T-cell (primary cell): ENCODE data around the gene DCAF8L1. TPM values are rescaled to one million over a fixed set of nuclear protein-coding genes. Genes with fewer than 3 reads are reported as not detected.

Experiments
- ATAC-seq, 4 experiments: fragments of 200-7000 bp in 3 of 4; fragments of 150-1000 bp in 1 of 4; cut with Tn5 transposase; replicated peaks in 1 of 4; 1 replicate in 3 of 4; 2 replicates in 1 of 4; pipeline ENCODE4 v1.10.0; 2021; ENCODE audit warnings: moderate library complexity in 3 of 4, mild to moderate bottlenecking in 2 of 4, moderate number of reproducible peaks in 1 of 4
- CTCF ChIA-PET, 2 donors: fragments of 300-600 bp; sonication (Branson Sonifier 250); formaldehyde crosslinking; loops; one replicate each; lab custom pipeline; 2022; ENCODE audit warnings: antibody characterized with exemption in 2 of 2; lab: Charles Lee
- POLR2A ChIA-PET, 2 donors: fragments of 300-600 bp; sonication (Branson Sonifier 250); formaldehyde crosslinking; loops; one replicate each; lab custom pipeline; 2022; ENCODE audit warnings: antibody characterized with exemption in 2 of 2; lab: Charles Lee
- DNase-seq, 35 experiments: peaks; one replicate each; pipeline versions ENCODE4 v3.0.0 to v3.0.0-alpha.2; 2013 to 2023
- H3K27ac ChIP-seq: one replicate; pipeline ENCODE4 v1.5.1; 2013; ENCODE audit warnings: low read length
- H3K27me3 ChIP-seq, 2 experiments: replicated peaks in 1 of 2; 1 replicate in 1 of 2; 2 replicates in 1 of 2; pipeline versions ENCODE4 v1.6.1 to v1.7.0; 2013; ENCODE audit warnings: low read length in 1 of 2, mixed read lengths in 1 of 2; ENCODE audit not compliant: control insufficient read depth in 2 of 2, insufficient read depth in 2 of 2; ENCODE audit errors: extremely low read depth in 1 of 2
- H3K36me3 ChIP-seq, 2 donors: 1 replicate in 1 of 2; 2 replicates in 1 of 2; pipeline versions ENCODE4 v1.6.1 to v1.7.0; 2013; ENCODE audit warnings: low read length in 1 of 2; ENCODE audit not compliant: control insufficient read depth in 2 of 2, insufficient read depth in 1 of 2; ENCODE audit errors: extremely low read depth in 1 of 2
- H3K4me1 ChIP-seq, 2 experiments: 1 replicate in 1 of 2; 2 replicates in 1 of 2; pipeline versions ENCODE4 v1.6.1 to v1.7.0; 2013; ENCODE audit warnings: low read length in 2 of 2, mixed read lengths in 1 of 2; ENCODE audit not compliant: insufficient read depth in 2 of 2, control insufficient read depth in 1 of 2; ENCODE audit errors: extremely low read depth in 1 of 2
- H3K4me3 ChIP-seq, 2 donors: 1 replicate in 1 of 2; 2 replicates in 1 of 2; pipeline versions ENCODE4 v1.5.1 to v1.7.0; 2013; ENCODE audit warnings: mild to moderate bottlenecking in 2 of 2, low read length in 1 of 2, moderate library complexity in 1 of 2; ENCODE audit not compliant: control insufficient read depth in 1 of 2; ENCODE audit errors: extremely low read depth in 1 of 2
- H3K9me3 ChIP-seq: 2 replicates; pipeline ENCODE4 v1.7.0; 2013
- H3K27ac Mint-ChIP-seq, 2 donors: one replicate each; pipeline ENCODE4 v1.8.0; 2020 to 2021; ENCODE audit warnings: mild to moderate bottlenecking in 2 of 2, mixed read lengths in 2 of 2
- H3K27me3 Mint-ChIP-seq, 2 donors: one replicate each; pipeline ENCODE4 v1.8.0; 2021 to 2022; ENCODE audit warnings: mixed read lengths in 2 of 2
- H3K36me3 Mint-ChIP-seq: one replicate; pipeline ENCODE4 v1.8.0; 2021; ENCODE audit warnings: mixed read lengths
- H3K4me1 Mint-ChIP-seq, 3 donors: one replicate each; pipeline ENCODE4 v1.8.0; 2020 to 2022; ENCODE audit warnings: mixed read lengths in 3 of 3, mild to moderate bottlenecking in 1 of 3
- H3K4me3 Mint-ChIP-seq, 3 donors: one replicate each; pipeline ENCODE4 v1.8.0; 2020 to 2022; ENCODE audit warnings: mild to moderate bottlenecking in 3 of 3, mixed read lengths in 3 of 3, moderate library complexity in 3 of 3
- H3K9me3 Mint-ChIP-seq, 3 donors: one replicate each; pipeline ENCODE4 v1.8.0; 2020 to 2022; ENCODE audit warnings: mixed read lengths in 3 of 3
- WGBS: methylation state at CpG from one replicate; pipeline ENCODE4 v1.1.5; 2013; ENCODE audit warnings: missing lambda C conversion rate; ENCODE audit not compliant: insufficient coverage; 5-methylcytosine and 5-hydroxymethylcytosine counted together
- total RNA-seq, 35 experiments: library from RNA in 6 of 35; stranded (reverse) in 6 of 35; fragments of 120-200 nt in 1 of 35; gene quantifications; one replicate each; pipeline versions ENCODE4 v1.2.1 to v1.2.4 and lab custom pipeline; 2013 to 2026

DCAF8L1 gene
- total RNA-seq (not detected), total RNA-seq (lab: John Stamatoyannopoulos, UW) (0 to 0.09 (median 0) reads per million in 29 experiments)
- total RNA-seq (2013) = not detected

DNA sequence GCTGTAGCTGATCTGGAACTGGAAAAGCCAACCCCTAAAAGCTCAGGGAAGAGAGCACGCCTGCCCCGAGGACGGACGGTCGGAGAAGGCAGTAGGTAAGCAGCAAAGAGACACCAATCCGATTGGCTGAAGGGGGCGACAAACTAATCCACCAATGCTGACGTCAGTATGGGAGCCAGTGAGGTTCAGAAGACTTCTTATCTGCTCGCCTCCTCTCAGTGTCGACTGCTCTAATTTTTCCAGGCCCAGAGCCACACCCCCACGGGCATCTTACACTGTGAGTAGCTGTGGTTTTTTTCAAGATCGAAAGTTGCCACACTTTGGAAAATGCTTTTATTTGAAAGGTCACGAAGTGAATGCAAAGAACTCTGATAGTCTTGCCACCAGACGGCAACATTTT, at the start of gene DCAF8L1:
Gene DCAF8L1, minus strand, starts transcription at position 101 of the 400 bp plus-strand sequence. CDS start 115 bp downstream, outside the sequence.
- H3K27ac Mint-ChIP-seq = no peak within 1 kb of the TSS
- ChIA-PET CTCF (no interaction called here), POLR2A (no interaction called here)
- peaks cover 0 to 3% (median 0%) of the 10 kb centered on the region in 3 donors for H3K9me3 Mint-ChIP-seq
- no peaks in the 10 kb centered on the region for H3K36me3 ChIP-seq
- H3K4me1 ChIP-seq = no peaks in the 10 kb centered on the region
- no peak for ATAC-seq
- no peaks in the 10 kb centered on the region for H3K27me3 Mint-ChIP-seq
- no peak within 1 kb of the TSS for H3K4me3 ChIP-seq
- H3K9me3 ChIP-seq = no peaks in the 10 kb centered on the region
- WGBS = 75% methylated on average over 2 of the region's 14 CpGs
- no peaks in the 10 kb centered on the region for H3K27me3 ChIP-seq
- H3K4me1 Mint-ChIP-seq = no peaks in the 10 kb centered on the region
- no peak within 1 kb of the TSS for H3K27ac ChIP-seq
- no peaks in the 10 kb centered on the region for H3K36me3 Mint-ChIP-seq
- H3K4me3 Mint-ChIP-seq = no peak within 1 kb of the TSS
- DNase-seq = no peak

DNA sequence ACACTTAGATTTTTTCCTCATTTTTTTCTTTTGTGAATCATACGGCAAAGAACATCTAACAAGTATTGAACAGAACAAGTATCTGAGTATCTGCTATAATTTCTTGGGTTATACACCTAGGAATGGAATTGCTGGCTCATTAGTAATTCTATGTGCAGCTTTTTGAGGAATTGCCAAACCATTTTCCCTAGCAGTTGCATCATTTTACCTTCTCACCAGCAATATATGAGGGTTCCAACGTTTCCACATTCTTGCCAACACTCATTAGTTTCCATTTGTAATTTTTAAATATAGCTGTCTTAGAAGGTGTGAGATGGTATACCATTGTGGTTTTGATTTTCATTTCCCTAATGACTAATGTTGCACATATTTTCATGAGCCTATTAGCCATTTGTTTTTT, 41.1 kb upstream of the DCAF8L1 start:
- Histone ChIP-seq H3K4me3 (no peak overlapping the region), H3K9me3 (no peaks in the 10 kb centered on the region), H3K4me1 (no peaks in the 10 kb centered on the region), H3K27me3 (no peaks in the 10 kb centered on the region), H3K36me3 (no peaks in the 10 kb centered on the region), H3K27ac (no peak overlapping the region)
- Mint-ChIP-seq H3K4me1 (no peaks in the 10 kb centered on the region), H3K36me3 (no peaks in the 10 kb centered on the region), H3K27ac (no peak overlapping the region), H3K4me3 (no peak overlapping the region), H3K9me3 (no peaks in the 10 kb centered on the region), H3K27me3 (no peaks in the 10 kb centered on the region)
- ATAC-seq (no peak), DNase-seq (no peak)
- ChIA-PET CTCF (no interaction called here), POLR2A (no interaction called here)
- no CpG with 5 or more reads among the region's 2 CpGs for WGBS

DNA sequence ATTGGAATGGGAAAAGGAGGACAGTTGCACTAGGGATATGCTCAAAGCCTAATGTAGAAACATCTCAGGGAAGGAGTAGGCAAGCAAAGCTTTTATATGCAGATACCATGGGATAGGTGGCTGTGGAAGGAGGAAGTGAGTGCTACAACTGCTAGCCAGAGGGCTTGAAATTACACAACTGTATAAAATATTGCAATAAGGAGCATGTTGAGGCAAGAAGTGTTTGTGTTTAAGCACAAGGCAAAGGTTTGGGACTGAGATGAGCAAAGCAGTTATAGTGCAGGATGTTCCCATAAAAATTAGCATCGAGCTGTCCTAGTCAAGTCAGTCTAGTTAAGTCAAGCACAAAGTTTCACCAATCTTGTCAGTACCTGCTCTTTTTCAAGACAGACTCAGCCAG, 35.6 kb upstream of the DCAF8L1 start:
- H3K36me3 ChIP-seq = no peaks in the 10 kb centered on the region
- Mint-ChIP-seq H3K4me1 (no peaks in the 10 kb centered on the region), H3K36me3 (no peaks in the 10 kb centered on the region), H3K9me3 (no peaks in the 10 kb centered on the region), H3K27me3 (no peaks in the 10 kb centered on the region), H3K27ac (no peak overlapping the region), H3K4me3 (no peak overlapping the region)
- no CpG with 5 or more reads among the region's 1 CpG for WGBS
- H3K4me1 ChIP-seq = no peaks in the 10 kb centered on the region
- no peak overlapping the region for H3K4me3 ChIP-seq
- ATAC-seq (no peak), DNase-seq (no peak)
- H3K27me3 ChIP-seq = no peaks in the 10 kb centered on the region
- no peak overlapping the region for H3K27ac ChIP-seq
- ChIA-PET CTCF (no interaction called here), POLR2A (no interaction called here)
- H3K9me3 ChIP-seq = no peaks in the 10 kb centered on the region

DNA sequence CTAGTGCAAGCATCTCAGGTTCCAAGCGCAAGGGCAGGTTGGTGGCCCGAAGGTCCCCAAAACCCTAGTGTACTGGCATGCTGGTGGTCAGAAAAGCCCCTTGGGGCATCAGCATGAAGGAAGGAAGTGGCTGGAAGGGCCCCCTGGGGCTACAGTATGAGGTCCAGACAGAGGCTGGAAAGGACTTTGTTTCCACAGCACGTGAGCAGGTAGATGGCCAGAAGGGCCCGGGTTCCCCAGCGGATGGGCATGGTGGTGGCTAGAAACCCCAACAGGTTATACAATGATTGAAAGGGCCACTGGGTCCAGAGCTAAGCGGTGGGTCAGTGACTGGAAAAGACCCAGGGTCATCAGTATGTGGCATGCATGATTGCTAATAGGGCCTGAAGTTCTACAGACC, 34.7 kb upstream of the DCAF8L1 start:
- 85% methylated on average over 4 of the region's 6 CpGs for WGBS
- ChIA-PET CTCF (no interaction called here), POLR2A (no interaction called here)
- H3K27me3 Mint-ChIP-seq = no peaks in the 10 kb centered on the region
- no peaks in the 10 kb centered on the region for H3K4me1 ChIP-seq
- H3K36me3 Mint-ChIP-seq = no peaks in the 10 kb centered on the region
- no peak overlapping the region for H3K27ac Mint-ChIP-seq
- H3K27ac ChIP-seq = no peak overlapping the region
- H3K4me3 ChIP-seq = no peak overlapping the region
- ATAC-seq (no peak), DNase-seq (no peak)
- no peaks in the 10 kb centered on the region for H3K36me3 ChIP-seq
- H3K9me3 ChIP-seq = no peaks in the 10 kb centered on the region
- no peaks in the 10 kb centered on the region for H3K27me3 ChIP-seq
- H3K4me3 Mint-ChIP-seq = no peak overlapping the region
- no peaks in the 10 kb centered on the region for H3K4me1 Mint-ChIP-seq
- H3K9me3 Mint-ChIP-seq = no peaks in the 10 kb centered on the region

DNA sequence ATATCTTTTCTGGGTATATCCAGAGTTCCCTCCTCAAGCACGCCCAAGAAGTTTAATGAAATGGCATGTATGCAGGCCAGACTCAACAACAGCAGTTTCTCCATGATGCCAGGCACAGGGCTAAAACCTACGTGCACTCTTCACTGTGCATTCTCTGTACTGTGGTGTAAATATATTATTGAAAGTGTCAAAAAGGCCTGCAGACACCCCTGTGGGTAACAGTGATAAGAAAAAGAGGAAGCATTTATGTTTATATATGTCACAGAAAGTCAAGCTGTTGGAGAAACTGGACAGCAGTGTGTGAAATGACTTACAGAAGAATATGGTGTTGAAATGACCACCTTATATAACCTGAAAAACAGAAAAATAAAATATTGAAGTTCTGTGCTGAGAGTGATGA, 29.6 kb upstream of the DCAF8L1 start:
- H3K27ac Mint-ChIP-seq = no peak overlapping the region
- CTCF ChIA-PET = no interaction called here
- POLR2A ChIA-PET = no interaction called here
- DNase-seq (no peak), ATAC-seq (no peak)
- no peaks in the 10 kb centered on the region for H3K9me3 Mint-ChIP-seq
- no peaks in the 10 kb centered on the region for H3K4me1 Mint-ChIP-seq
- no peak overlapping the region for H3K4me3 Mint-ChIP-seq
- Histone ChIP-seq H3K36me3 (no peaks in the 10 kb centered on the region), H3K4me3 (no peak overlapping the region), H3K4me1 (no peaks in the 10 kb centered on the region), H3K9me3 (no peaks in the 10 kb centered on the region), H3K27ac (no peak overlapping the region), H3K27me3 (no peaks in the 10 kb centered on the region)
- H3K27me3 Mint-ChIP-seq = peaks cover 0 to 5% of the 10 kb centered on the region in 2 donors
- no CpG with 5 or more reads among the region's 2 CpGs for WGBS
- no peaks in the 10 kb centered on the region for H3K36me3 Mint-ChIP-seq

DNA sequence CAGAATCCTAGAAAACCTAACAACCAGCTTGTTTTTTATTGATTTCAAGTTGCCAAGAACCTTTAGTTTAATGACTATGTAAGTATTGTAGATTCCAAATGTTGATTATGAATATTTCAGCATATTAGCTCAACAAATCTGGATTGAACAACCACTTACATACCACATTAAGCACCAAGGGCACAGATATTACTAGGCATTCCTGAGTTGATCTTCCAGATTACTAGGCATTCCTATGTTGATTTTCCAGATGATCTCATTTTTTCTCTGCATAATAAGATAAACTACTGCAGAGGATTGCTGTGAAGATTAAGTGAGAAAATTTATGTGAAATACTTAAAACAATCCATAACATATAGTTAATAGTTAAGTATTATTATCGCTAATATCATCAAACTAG, 17.4 kb upstream of the DCAF8L1 start:
- ATAC-seq (no peak), DNase-seq (no peak)
- Mint-ChIP-seq H3K27ac (no peak overlapping the region), H3K27me3 (no peaks in the 10 kb centered on the region), H3K4me1 (no peaks in the 10 kb centered on the region), H3K36me3 (no peaks in the 10 kb centered on the region), H3K9me3 (no peaks in the 10 kb centered on the region), H3K4me3 (no peak overlapping the region)
- Histone ChIP-seq H3K36me3 (no peaks in the 10 kb centered on the region), H3K27me3 (no peaks in the 10 kb centered on the region), H3K4me1 (no peaks in the 10 kb centered on the region), H3K4me3 (no peak overlapping the region), H3K9me3 (no peaks in the 10 kb centered on the region), H3K27ac (no peak overlapping the region)
- WGBS = no CpG with 5 or more reads among the region's 1 CpG
- ChIA-PET POLR2A (no interaction called here), CTCF (no interaction called here)

DNA sequence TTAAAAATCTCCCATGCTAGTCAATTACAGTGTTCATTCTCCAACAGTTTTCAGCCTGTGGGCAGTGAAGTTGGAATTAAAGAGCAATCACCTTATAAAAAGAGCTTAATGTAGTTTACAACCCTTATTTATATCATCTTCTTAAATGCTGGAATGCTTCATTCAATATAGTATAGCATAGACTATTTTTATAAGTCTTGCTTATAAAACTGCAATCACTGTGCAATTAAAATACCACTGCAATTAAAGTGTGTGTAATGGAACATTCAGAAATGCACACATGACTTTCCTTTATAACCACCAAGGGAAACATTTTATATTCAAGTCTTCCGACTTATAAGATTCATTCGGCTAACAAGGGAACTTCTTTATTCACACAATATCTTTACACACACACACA, 16.4 kb upstream of the DCAF8L1 start:
- Histone ChIP-seq H3K27me3 (no peaks in the 10 kb centered on the region), H3K4me3 (no peak overlapping the region), H3K4me1 (no peaks in the 10 kb centered on the region), H3K36me3 (no peaks in the 10 kb centered on the region), H3K9me3 (no peaks in the 10 kb centered on the region), H3K27ac (no peak overlapping the region)
- DNase-seq (no peak), ATAC-seq (no peak)
- ChIA-PET CTCF (no interaction called here), POLR2A (no interaction called here)
- Mint-ChIP-seq H3K4me3 (no peak overlapping the region), H3K4me1 (no peaks in the 10 kb centered on the region), H3K36me3 (no peaks in the 10 kb centered on the region), H3K27me3 (peaks cover 0 to 3% of the 10 kb centered on the region in 2 donors), H3K27ac (no peak overlapping the region), H3K9me3 (no peaks in the 10 kb centered on the region)
- no CpG with 5 or more reads among the region's 2 CpGs for WGBS
